K562 (cell line): ENCODE data around the gene CCDC71L. TPM values are rescaled to one million over a fixed set of nuclear protein-coding genes. Genes with fewer than 3 reads are reported as not detected.
A peak's percentile ranks its signal among the peaks of the same experiment; 100 is the strongest.

Experiments used
- CHD1 ChIP-seq: fragments of 200-600 bp; sonication (generic); IDR thresholded peaks from one replicate; pipeline ENCODE4 v1.6.1; 2012; ENCODE audit warnings: mild to moderate bottlenecking, moderate library complexity, low read length, inconsistent platforms
- DNMT1 ChIP-seq: fragments of 450-650 bp; IDR thresholded peaks from 2 replicates; pipeline ENCODE4 v1.6.1; 2016; ENCODE audit warnings: antibody characterized with exemption, mild to moderate bottlenecking
- FOS ChIP-seq: IDR thresholded peaks from 3 replicates; pipeline ENCODE4 v1.6.1; 2011; ENCODE audit not compliant: insufficient read length; ENCODE audit errors: extremely low read depth
- KDM1A ChIP-seq, 2 experiments: fragments of 450-650 bp; IDR thresholded peaks; 2 replicates each; pipeline ENCODE4 v1.6.1; 2016; ENCODE audit warnings: mild to moderate bottlenecking in 2 of 2
- KDM4B ChIP-seq, 2 experiments: fragments of 450-650 bp in 1 of 2; sonication (generic) in 1 of 2; IDR thresholded peaks; 2 replicates each; pipeline ENCODE4 v1.6.1; 2016 to 2017; ENCODE audit warnings: borderline replicate concordance in 2 of 2, antibody characterized with exemption in 1 of 2, low read depth in 1 of 2, mild to moderate bottlenecking in 1 of 2
- KLF6 ChIP-seq: fragments of 250-450 bp; sonication (Bioruptor Pico); IDR thresholded peaks from 2 replicates; pipeline ENCODE4 v1.4.0; 2020; ENCODE audit warnings: mild to moderate bottlenecking, moderate library complexity, borderline replicate concordance
- MYBL2 ChIP-seq, 2 experiments: fragments of 450-650 bp in 1 of 2; sonication (generic) in 1 of 2; formaldehyde crosslinking in 1 of 2; IDR thresholded peaks; 2 replicates each; pipeline versions ENCODE4 v1.6.1 to v1.8.1; 2017 to 2022; ENCODE audit warnings: borderline replicate concordance in 1 of 2, inconsistent platforms in 1 of 2, low read depth in 1 of 2, mild to moderate bottlenecking in 1 of 2, missing genetic modification reagents in 1 of 2, moderate library complexity in 1 of 2
- NCOA1 ChIP-seq: fragments of 450-650 bp; IDR thresholded peaks from 2 replicates; pipeline ENCODE4 v1.6.1; 2016; ENCODE audit warnings: low read depth
- PHB2 ChIP-seq: fragments of 450-650 bp; IDR thresholded peaks from 2 replicates; pipeline ENCODE4 v1.6.1; 2017; ENCODE audit warnings: low read depth
- RBBP5 ChIP-seq: fragments of 200-600 bp; sonication (generic); IDR thresholded peaks from 2 replicates; pipeline ENCODE4 v1.6.1; 2012; ENCODE audit warnings: borderline replicate concordance, mild to moderate bottlenecking, low read length, control low read depth, inconsistent platforms; ENCODE audit not compliant: insufficient read depth, poor library complexity, severe bottlenecking
- RFX1 ChIP-seq: fragments of 450-650 bp; IDR thresholded peaks from 2 replicates; pipeline ENCODE4 v1.6.1; 2016; ENCODE audit warnings: mild to moderate bottlenecking, moderate library complexity
- SPI1 ChIP-seq: IDR thresholded peaks from 2 replicates; pipeline ENCODE4 v1.6.1; 2011; ENCODE audit warnings: low read depth, low read length, control low read depth, borderline replicate concordance
- SREBF2 ChIP-seq: sonication (generic); formaldehyde crosslinking; IDR thresholded peaks from 2 replicates; pipeline ENCODE4 v1.4.0; 2020; ENCODE audit warnings: mild to moderate bottlenecking, missing genetic modification reagents
- TBL1XR1 ChIP-seq, 2 experiments: IDR thresholded peaks; 2 replicates each; pipeline ENCODE4 v1.6.1; 2012; ENCODE audit warnings: improper control_type of control experiment in 2 of 2, low read length in 2 of 2, mild to moderate bottlenecking in 1 of 2
- ZEB2 ChIP-seq: fragments of 450-650 bp; IDR thresholded peaks from 2 replicates; pipeline ENCODE4 v1.6.1; 2016
- ZNF175 ChIP-seq: fragments of 200-800 bp; sonication (Bioruptor generic); IDR thresholded peaks from 2 replicates; pipeline ENCODE4 v1.6.1; 2016; ENCODE audit warnings: low read depth, mild to moderate bottlenecking, missing genetic modification characterization, missing compliant biosample characterization
- ZNF644 ChIP-seq: fragments of 200-800 bp; sonication (Bioruptor generic); IDR thresholded peaks from 2 replicates; pipeline ENCODE4 v1.6.1; 2016; ENCODE audit warnings: low read depth, missing genetic modification characterization, missing compliant biosample characterization
- ZNF780A ChIP-seq: fragments of 250-450 bp; sonication (Bioruptor Pico); IDR thresholded peaks from 2 replicates; pipeline ENCODE4 v1.5.0; 2021; ENCODE audit warnings: mild to moderate bottlenecking
- ZNF830 ChIP-seq: fragments of 250-450 bp; sonication (Bioruptor Pico); IDR thresholded peaks from 2 replicates; pipeline ENCODE4 v1.5.0; 2021; ENCODE audit warnings: mild to moderate bottlenecking
- polyA plus RNA-seq, 8 experiments: library from polyadenylated mRNA; depleted of rRNA in 4 of 8; stranded (reverse) in 5 of 8; unstranded in 3 of 8; fragments of >200 nt; fragmentation: Nextera tagmentation in 2 of 8; fragmentation: Illumina TruSeq in 1 of 8; extraction: Ambion mirVana in 2 of 8; extraction: Trizol in 1 of 8; gene quantifications; 2 replicates each; pipeline versions ENCODE4 v1.2.1 to v1.2.3, GENCODE V29; 2011 to 2014; ENCODE audit warnings: inconsistent platforms in 1 of 8, missing spikeins in 1 of 8
- total RNA-seq, 7 experiments: library from RNA; depleted of rRNA in 6 of 7; stranded (reverse); fragments of >200 nt in 6 of 7; fragmentation: Illumina TruSeq in 2 of 7; extraction: Trizol in 2 of 7; gene quantifications; 2 replicates each; pipeline versions ENCODE4 v1.2.1 to v1.2.3, GENCODE V29; 2011 to 2021; ENCODE audit warnings: low replicate concordance in 1 of 7
- TF ChIP-seq, protein P1 (sequence below): sonication (generic); formaldehyde crosslinking; IDR thresholded peaks from 2 replicates; pipeline ENCODE4 v1.9.0; 2022; ENCODE audit warnings: mild to moderate bottlenecking, missing genetic modification reagents
- TF ChIP-seq, protein P2 (sequence below), 2 experiments: fragments of 450-650 bp in 1 of 2; IDR thresholded peaks; 2 replicates each; pipeline ENCODE4 v1.6.1; 2011 to 2017; ENCODE audit warnings: low read depth in 2 of 2, antibody characterized with exemption in 1 of 2, borderline replicate concordance in 1 of 2, low read length in 1 of 2, mild to moderate bottlenecking in 1 of 2, mixed read lengths in 1 of 2; ENCODE audit not compliant: control insufficient read depth in 1 of 2
- TF ChIP-seq, protein P3 (sequence below): fragments of 450-650 bp; formaldehyde crosslinking; IDR thresholded peaks from 2 replicates; pipeline ENCODE4 v1.4.0; 2020; ENCODE audit warnings: mild to moderate bottlenecking, moderate library complexity

CCDC71L gene
- total and polyA plus RNA-seq, 9 of the 15 experiments (the other 6 are each of a cell fraction or from before 2014, with no cell fraction given) = 5.7 to 108 (median 25.4) TPM

DNA sequence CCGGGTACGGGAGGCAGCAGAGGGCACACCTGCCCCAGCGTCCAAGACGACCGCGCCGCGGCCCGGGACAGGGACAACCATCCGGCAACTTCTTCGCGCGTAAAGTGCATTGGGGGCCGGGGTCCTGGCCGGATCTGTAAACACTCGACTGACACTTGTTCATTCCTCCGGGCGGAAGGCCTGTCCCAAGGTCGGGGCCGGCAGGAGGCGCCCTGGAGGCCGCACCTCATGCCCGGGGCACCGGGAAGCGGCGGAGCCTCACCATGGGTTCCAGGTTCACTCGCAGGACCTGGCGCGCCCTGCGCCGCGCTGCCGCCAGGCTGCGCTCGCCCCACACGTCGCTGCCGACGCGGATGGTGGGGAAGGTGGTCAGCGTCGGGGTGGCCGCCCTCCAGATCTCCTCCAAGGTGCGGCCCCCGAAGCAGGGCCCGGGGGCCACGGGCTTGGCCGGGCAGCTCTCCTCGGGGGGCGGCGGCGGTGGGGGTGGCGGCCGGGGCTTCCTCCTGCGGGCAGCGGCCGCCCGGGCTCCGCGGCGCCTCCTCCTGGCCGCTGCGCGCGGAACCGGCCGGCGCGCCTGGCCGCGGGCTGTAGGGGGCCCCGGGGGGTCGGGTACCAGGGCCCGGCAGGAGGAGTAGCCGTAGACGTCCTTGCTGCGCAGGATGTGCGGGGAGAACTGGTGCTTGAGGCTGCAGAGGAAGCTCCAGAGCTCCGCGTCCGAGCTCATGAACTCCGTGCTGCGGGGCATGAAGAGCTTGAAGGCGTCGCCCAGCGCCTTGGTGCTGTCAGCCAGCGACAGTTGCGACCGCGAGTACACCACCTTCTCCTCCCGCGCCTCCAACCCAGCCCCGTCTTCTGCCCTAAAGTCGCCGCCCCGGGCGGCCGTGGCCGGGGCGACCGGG, 746 bp downstream of the CCDC71L start (continued):
- no peak for TF ChIP-seq ZNF780A (CRISPR knock-in tag)
- no peak for TF ChIP-seq SPI1
- TF ChIP-seq FOS = no peak
- no peak; a peak in 1 of 4 replicates for TF ChIP-seq KDM4B (IDR thresholded peaks at IDR 0.05; ENCODE audit: borderline replicate concordance in 2 of 2, low read depth in 1 of 2)
- TF ChIP-seq, protein P1, sequence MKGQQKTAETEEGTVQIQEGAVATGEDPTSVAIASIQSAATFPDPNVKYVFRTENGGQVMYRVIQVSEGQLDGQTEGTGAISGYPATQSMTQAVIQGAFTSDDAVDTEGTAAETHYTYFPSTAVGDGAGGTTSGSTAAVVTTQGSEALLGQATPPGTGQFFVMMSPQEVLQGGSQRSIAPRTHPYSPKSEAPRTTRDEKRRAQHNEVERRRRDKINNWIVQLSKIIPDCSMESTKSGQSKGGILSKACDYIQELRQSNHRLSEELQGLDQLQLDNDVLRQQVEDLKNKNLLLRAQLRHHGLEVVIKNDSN (CRISPR knock-in tag) = peak; percentile 37; the same call in 1 of the 2 replicates
- TF ChIP-seq KDM1A (IDR thresholded peaks at IDR 0.05) = peak; percentile 27 to 60; a peak in 2 of 4 replicates
- TF ChIP-seq ZEB2 = peak; percentile 92
- TF ChIP-seq NCOA1 = peak; percentile 64
- no peak for TF ChIP-seq PHB2
- TF ChIP-seq ZNF175 (CRISPR knock-in tag) = peak; percentile 61; the same call in 1 of the 2 replicates
- TF ChIP-seq, protein P2, sequence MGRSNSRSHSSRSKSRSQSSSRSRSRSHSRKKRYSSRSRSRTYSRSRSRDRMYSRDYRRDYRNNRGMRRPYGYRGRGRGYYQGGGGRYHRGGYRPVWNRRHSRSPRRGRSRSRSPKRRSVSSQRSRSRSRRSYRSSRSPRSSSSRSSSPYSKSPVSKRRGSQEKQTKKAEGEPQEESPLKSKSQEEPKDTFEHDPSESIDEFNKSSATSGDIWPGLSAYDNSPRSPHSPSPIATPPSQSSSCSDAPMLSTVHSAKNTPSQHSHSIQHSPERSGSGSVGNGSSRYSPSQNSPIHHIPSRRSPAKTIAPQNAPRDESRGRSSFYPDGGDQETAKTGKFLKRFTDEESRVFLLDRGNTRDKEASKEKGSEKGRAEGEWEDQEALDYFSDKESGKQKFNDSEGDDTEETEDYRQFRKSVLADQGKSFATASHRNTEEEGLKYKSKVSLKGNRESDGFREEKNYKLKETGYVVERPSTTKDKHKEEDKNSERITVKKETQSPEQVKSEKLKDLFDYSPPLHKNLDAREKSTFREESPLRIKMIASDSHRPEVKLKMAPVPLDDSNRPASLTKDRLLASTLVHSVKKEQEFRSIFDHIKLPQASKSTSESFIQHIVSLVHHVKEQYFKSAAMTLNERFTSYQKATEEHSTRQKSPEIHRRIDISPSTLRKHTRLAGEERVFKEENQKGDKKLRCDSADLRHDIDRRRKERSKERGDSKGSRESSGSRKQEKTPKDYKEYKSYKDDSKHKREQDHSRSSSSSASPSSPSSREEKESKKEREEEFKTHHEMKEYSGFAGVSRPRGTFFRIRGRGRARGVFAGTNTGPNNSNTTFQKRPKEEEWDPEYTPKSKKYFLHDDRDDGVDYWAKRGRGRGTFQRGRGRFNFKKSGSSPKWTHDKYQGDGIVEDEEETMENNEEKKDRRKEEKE (IDR thresholded peaks at IDR 0.05; ENCODE audit: borderline replicate concordance in 1 of 2, control insufficient read depth in 1 of 2, low read depth in 2 of 2, low read length in 1 of 2) = peak in 1 of 2 experiments; percentile 66; a peak in 2 of 4 replicates
- peak; percentile 66 to 69; a peak in 3 of 4 replicates for TF ChIP-seq TBL1XR1 (IDR thresholded peaks at IDR 0.05; ENCODE audit: low read length in 2 of 2)
- peak; percentile 63 for TF ChIP-seq RBBP5
- TF ChIP-seq CHD1 = peak; percentile 97
- TF ChIP-seq RFX1 = no peak
- TF ChIP-seq, protein P3, sequence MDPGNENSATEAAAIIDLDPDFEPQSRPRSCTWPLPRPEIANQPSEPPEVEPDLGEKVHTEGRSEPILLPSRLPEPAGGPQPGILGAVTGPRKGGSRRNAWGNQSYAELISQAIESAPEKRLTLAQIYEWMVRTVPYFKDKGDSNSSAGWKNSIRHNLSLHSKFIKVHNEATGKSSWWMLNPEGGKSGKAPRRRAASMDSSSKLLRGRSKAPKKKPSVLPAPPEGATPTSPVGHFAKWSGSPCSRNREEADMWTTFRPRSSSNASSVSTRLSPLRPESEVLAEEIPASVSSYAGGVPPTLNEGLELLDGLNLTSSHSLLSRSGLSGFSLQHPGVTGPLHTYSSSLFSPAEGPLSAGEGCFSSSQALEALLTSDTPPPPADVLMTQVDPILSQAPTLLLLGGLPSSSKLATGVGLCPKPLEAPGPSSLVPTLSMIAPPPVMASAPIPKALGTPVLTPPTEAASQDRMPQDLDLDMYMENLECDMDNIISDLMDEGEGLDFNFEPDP (CRISPR knock-in tag) = no peak
- no peak for TF ChIP-seq SREBF2 (CRISPR knock-in tag)
- peak; percentile 33; the same call in 1 of the 2 replicates for TF ChIP-seq ZNF644 (tag)
- TF ChIP-seq DNMT1 = no peak
- TF ChIP-seq MYBL2 (IDR thresholded peaks at IDR 0.05; ENCODE audit: low read depth) = no peak
- no peak for TF ChIP-seq MYBL2 (CRISPR knock-in tag; IDR thresholded peaks at IDR 0.05; ENCODE audit: borderline replicate concordance)
- no peak for TF ChIP-seq ZNF830
- peak; percentile 79; the same call in 1 of the 2 replicates for TF ChIP-seq KLF6 (CRISPR knock-in tag)
